Loucy (cell line): ENCODE data around the gene MBD3L4.

Experiments used
- CTCF ChIP-seq: fragments of 200-600 bp; sonication (generic); conservative IDR thresholded peaks from 2 replicates; pipeline ENCODE4 v1.5.1; 2014; ENCODE audit warnings: mild to moderate bottlenecking, antibody characterized with exemption, low read length
- EZH2phosphoT487 ChIP-seq: fragments of 200-600 bp; IDR thresholded peaks from 2 replicates; pipeline ENCODE4 v1.6.1; 2018; ENCODE audit warnings: antibody characterized with exemption, mild to moderate bottlenecking, moderate library complexity, borderline replicate concordance

- TF ChIP-seq CTCF (no peak), EZH2phosphoT487 (no peak)
Measured at GRCh38 chr19:7010722-7011593, 29.0 kb downstream of the MBD3L4 start.
